ENCODE data around the gene COL4A2.

DNA sequence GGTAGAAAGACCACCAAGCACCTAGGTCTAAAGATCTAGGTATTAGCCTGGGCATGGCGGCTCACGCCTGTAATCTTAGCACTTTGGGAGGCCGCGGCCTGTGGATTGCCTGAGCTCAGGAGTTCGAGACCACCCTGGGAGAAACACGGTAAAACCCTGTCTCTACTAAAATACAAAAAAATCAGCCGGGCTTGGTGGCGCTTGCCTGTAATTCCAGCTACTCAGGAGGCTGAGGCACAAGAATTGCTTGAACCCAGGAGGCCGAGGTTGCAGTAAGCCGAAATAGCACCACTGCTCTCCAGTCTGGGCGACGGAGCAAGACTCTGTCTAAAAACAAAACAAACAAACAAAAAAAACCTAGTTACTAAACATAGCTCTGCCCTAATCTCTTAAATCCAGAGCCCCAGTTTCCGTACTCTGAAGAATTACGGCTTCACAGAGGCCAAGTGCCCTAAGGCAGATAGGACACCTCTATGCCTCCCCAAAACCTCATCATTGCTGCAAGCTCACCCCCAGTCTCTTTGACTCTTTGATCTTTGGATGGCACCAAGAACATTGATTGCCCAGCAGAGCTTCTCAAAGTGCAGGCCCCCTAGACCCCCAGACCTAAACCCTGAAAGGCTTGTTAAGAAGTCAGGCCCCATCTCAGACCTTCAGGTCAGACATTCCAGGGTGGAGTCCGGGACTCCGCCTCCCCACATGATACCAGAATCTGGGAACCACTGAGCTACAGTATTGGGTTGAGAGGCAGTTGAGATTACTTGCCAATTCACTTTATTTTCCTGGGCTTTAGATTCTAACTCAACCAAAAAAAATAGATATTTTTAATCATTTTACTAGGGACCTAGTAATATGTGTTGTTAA, 2.8 kb downstream of the COL4A2 start:
- TF ChIP-seq EZH2 (IDR thresholded peaks at IDR 0.05) (no peak), POLR2AphosphoS5 (IDR thresholded peaks at IDR 0.05; ENCODE audit: borderline replicate concordance, low read depth, low read length) (no peak), FOXP2 (optimal IDR thresholded peaks at IDR 0.05; ENCODE audit: control extremely low read depth, extremely low read length, insufficient read depth) (no peak)
